GM23338 (cell line): ENCODE results near the gene ADIPOR2. TPM values are rescaled to one million over a fixed set of nuclear protein-coding genes. Genes with fewer than 3 reads are reported as not detected.

ENCODE experiments used
- ATAC-seq: fragments of 200-7000 bp; cut with Tn5 transposase; 3 replicates; pipeline ENCODE4 v1.9.1; 2020
- DNase-seq: peaks from one replicate; pipeline ENCODE4 v3.0.0-alpha.2; 2015; ENCODE audit warnings: low spot score
- H2AFZ ChIP-seq: fragments of 200-600 bp; sonication (generic); 2 replicates; pipeline ENCODE4 v1.8.0; 2016; ENCODE audit warnings: antibody characterized with exemption, mild to moderate bottlenecking, moderate library complexity
- H3F3A ChIP-seq: fragments of 200-600 bp; sonication (generic); replicated peaks from 2 replicates; pipeline ENCODE4 v1.8.0; 2017; ENCODE audit warnings: antibody characterized with exemption, mixed run types, low read depth
- H3K27ac ChIP-seq: fragments of 200-600 bp; sonication (generic); 2 replicates; pipeline ENCODE4 v1.6.1; 2016; ENCODE audit warnings: low read depth
- H3K27me3 ChIP-seq: fragments of 200-600 bp; sonication (generic); 2 replicates; pipeline ENCODE4 v1.8.0; 2016; ENCODE audit warnings: mild to moderate bottlenecking, mixed run types, moderate library complexity; ENCODE audit not compliant: insufficient read depth
- H3K36me3 ChIP-seq: fragments of 200-600 bp; sonication (generic); 2 replicates; pipeline ENCODE4 v1.8.0; 2016; ENCODE audit warnings: mild to moderate bottlenecking; ENCODE audit not compliant: insufficient read depth
- H3K4me1 ChIP-seq: fragments of 200-600 bp; sonication (generic); 2 replicates; pipeline ENCODE4 v1.8.0; 2016; ENCODE audit warnings: mild to moderate bottlenecking, moderate library complexity; ENCODE audit not compliant: insufficient read depth
- H3K4me2 ChIP-seq: fragments of 200-600 bp; sonication (generic); 2 replicates; pipeline ENCODE4 v1.7.1; 2017; ENCODE audit warnings: mixed run types
- H3K4me3 ChIP-seq: fragments of 200-600 bp; sonication (generic); 2 replicates; pipeline ENCODE4 v1.6.1; 2016; ENCODE audit warnings: mixed run types
- H3K79me2 ChIP-seq: fragments of 200-600 bp; sonication (generic); replicated peaks from 2 replicates; pipeline ENCODE4 v1.8.0; 2017; ENCODE audit warnings: mild to moderate bottlenecking; ENCODE audit not compliant: insufficient read depth
- H3K9me2 ChIP-seq: fragments of 200-600 bp; sonication (generic); 2 replicates; pipeline ENCODE4 v1.8.0; 2017; ENCODE audit not compliant: insufficient read depth
- H4K20me1 ChIP-seq: fragments of 200-600 bp; sonication (generic); replicated peaks from 2 replicates; pipeline ENCODE4 v1.8.0; 2017; ENCODE audit warnings: mild to moderate bottlenecking; ENCODE audit not compliant: insufficient read depth
- H3K27ac Mint-ChIP-seq: 2 replicates; pipeline ENCODE4 v1.8.0; 2020; ENCODE audit warnings: inconsistent platforms, mild to moderate bottlenecking, moderate library complexity, mixed read lengths
- H3K27me3 Mint-ChIP-seq: 3 replicates; pipeline ENCODE4 v1.8.0; 2022; ENCODE audit warnings: low read depth, mild to moderate bottlenecking, moderate library complexity, mixed read lengths, inconsistent platforms; ENCODE audit not compliant: insufficient read depth, poor library complexity
- H3K36me3 Mint-ChIP-seq: 3 replicates; pipeline ENCODE4 v1.8.0; 2021; ENCODE audit warnings: low read depth, mild to moderate bottlenecking, inconsistent platforms, moderate library complexity, mixed read lengths
- H3K4me1 Mint-ChIP-seq: 3 replicates; pipeline ENCODE4 v1.8.0; 2020; ENCODE audit warnings: mild to moderate bottlenecking, inconsistent platforms, mixed read lengths
- H3K4me3 Mint-ChIP-seq: 3 replicates; pipeline ENCODE4 v1.8.0; 2021; ENCODE audit warnings: moderate library complexity, mild to moderate bottlenecking, inconsistent platforms, mixed read lengths
- H3K9me3 Mint-ChIP-seq: 3 replicates; pipeline ENCODE4 v1.8.0; 2020; ENCODE audit warnings: moderate library complexity, mild to moderate bottlenecking, inconsistent platforms, mixed read lengths
- CTCF ChIP-seq, 2 experiments: fragments of 200-600 bp in 1 of 2; sonication (generic) in 1 of 2; conservative IDR thresholded peaks; 2 replicates each; pipeline versions ENCODE4 v1.5.1 to v1.6.1; 2016 to 2017; ENCODE audit warnings: antibody characterized with exemption in 2 of 2, low read depth in 2 of 2, mild to moderate bottlenecking in 2 of 2, moderate library complexity in 1 of 2
- EZH2phosphoT487 ChIP-seq: fragments of 200-600 bp; sonication (generic); IDR thresholded peaks from one replicate; pipeline ENCODE4 v1.8.1; 2018; ENCODE audit warnings: antibody characterized with exemption; ENCODE audit not compliant: unreplicated experiment
- STAT1 ChIP-seq: IDR thresholded peaks from one replicate; pipeline ENCODE4 v1.6.1; 2016; ENCODE audit warnings: antibody characterized with exemption; ENCODE audit not compliant: unreplicated experiment
- ZNF462 ChIP-seq: fragments of 250-450 bp; sonication (Bioruptor Pico); IDR thresholded peaks from 2 replicates; pipeline ENCODE4 v1.5.0; 2020; ENCODE audit warnings: mild to moderate bottlenecking, moderate library complexity
- polyA plus RNA-seq: library from polyadenylated mRNA; unstranded; fragments of >200 nt; fragmentation: Nextera tagmentation; extraction: Ambion mirVana; gene quantifications from 2 replicates; pipeline ENCODE4 v1.2.1, GENCODE V29; 2016
- total RNA-seq: library from RNA; depleted of rRNA; stranded (reverse); fragments of >200 nt; shearing (Covaris generic); gene quantifications from 2 replicates; pipeline ENCODE4 v1.2.3, GENCODE V29; 2014
- TF ChIP-seq, protein P1 (sequence below): IDR thresholded peaks from 2 replicates; pipeline ENCODE4 v1.6.1; 2016; ENCODE audit warnings: antibody characterized with exemption

The ADIPOR2 gene
- total and polyA plus RNA-seq, 2 experiments from 2014 or later: 11.7 to 36.2 TPM

GRCh38 chr12:1833596-1834028, 142.7 kb downstream of the ADIPOR2 start:
- Histone ChIP-seq H3K9me2 (no peaks in the 10 kb centered on the region), H3K27ac (no peak overlapping the region), H3K4me2 (no peak overlapping the region), H3F3A (no peaks in the 10 kb centered on the region), H3K4me1 (peaks cover 13% of the 10 kb centered on the region), H3K36me3 (no peaks in the 10 kb centered on the region), H2AFZ (no peak overlapping the region), H3K27me3 (no peaks in the 10 kb centered on the region), H4K20me1 (no peaks in the 10 kb centered on the region), H3K79me2 (no peaks in the 10 kb centered on the region), H3K4me3 (no peak overlapping the region)
- ATAC-seq (no peak), DNase-seq (no peak)
- no peak overlapping the region for H3K4me3 Mint-ChIP-seq
- H3K27ac Mint-ChIP-seq: no peak overlapping the region
- no peak for TF ChIP-seq ZNF462 (CRISPR knock-in tag)
- TF ChIP-seq CTCF (conservative IDR thresholded peaks at IDR 0.05; ENCODE audit: low read depth in 2 of 2): no peak
- no peak for TF ChIP-seq EZH2phosphoT487
- TF ChIP-seq, protein P1, sequence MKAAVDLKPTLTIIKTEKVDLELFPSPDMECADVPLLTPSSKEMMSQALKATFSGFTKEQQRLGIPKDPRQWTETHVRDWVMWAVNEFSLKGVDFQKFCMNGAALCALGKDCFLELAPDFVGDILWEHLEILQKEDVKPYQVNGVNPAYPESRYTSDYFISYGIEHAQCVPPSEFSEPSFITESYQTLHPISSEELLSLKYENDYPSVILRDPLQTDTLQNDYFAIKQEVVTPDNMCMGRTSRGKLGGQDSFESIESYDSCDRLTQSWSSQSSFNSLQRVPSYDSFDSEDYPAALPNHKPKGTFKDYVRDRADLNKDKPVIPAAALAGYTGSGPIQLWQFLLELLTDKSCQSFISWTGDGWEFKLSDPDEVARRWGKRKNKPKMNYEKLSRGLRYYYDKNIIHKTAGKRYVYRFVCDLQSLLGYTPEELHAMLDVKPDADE: no peak
- no peak for TF ChIP-seq STAT1
- no peaks in the 10 kb centered on the region for H3K9me3 Mint-ChIP-seq
- peaks cover 30% of the 10 kb centered on the region for H3K4me1 Mint-ChIP-seq
- H3K27me3 Mint-ChIP-seq: peaks cover 22% of the 10 kb centered on the region
- H3K36me3 Mint-ChIP-seq: no peaks in the 10 kb centered on the region
